Calu3 (cell line): ENCODE results near the gene PRKAG2. TPM values are rescaled to one million over a fixed set of nuclear protein-coding genes. Genes with fewer than 3 reads are reported as not detected.
A peak's percentile ranks its signal among the peaks of the same experiment; 100 is the strongest.

ENCODE experiments used
- BruUV-seq: library from RNA; stranded (reverse); fragments of 400-500 nt; replicated peaks from 2 replicates; lab custom pipeline; 2021; lab: Mats Ljungman, UMichigan
- CTCF ChIA-PET: fragments of 300-600 bp; sonication (Branson Sonifier 250); formaldehyde crosslinking; loops from one replicate; lab custom pipeline; 2022; ENCODE audit warnings: antibody characterized with exemption; lab: Charles Lee
- DNase-seq: peaks from one replicate; pipeline ENCODE4 v3.0.0; 2022
- H3K27ac Mint-ChIP-seq: one replicate; pipeline ENCODE4 v1.8.0; 2022; ENCODE audit warnings: mixed read lengths; ENCODE audit not compliant: unreplicated experiment
- H3K27me3 Mint-ChIP-seq: one replicate; pipeline ENCODE4 v1.8.0; 2022; ENCODE audit warnings: mixed read lengths; ENCODE audit not compliant: unreplicated experiment
- H3K36me3 Mint-ChIP-seq: one replicate; pipeline ENCODE4 v1.8.0; 2022; ENCODE audit warnings: mild to moderate bottlenecking, moderate library complexity, mixed read lengths; ENCODE audit not compliant: insufficient read depth, unreplicated experiment
- H3K4me1 Mint-ChIP-seq: one replicate; pipeline ENCODE4 v1.8.0; 2022; ENCODE audit warnings: mild to moderate bottlenecking, low read depth, mixed read lengths; ENCODE audit not compliant: unreplicated experiment
- H3K4me3 Mint-ChIP-seq: one replicate; pipeline ENCODE4 v1.8.0; 2022; ENCODE audit warnings: mild to moderate bottlenecking, low read depth, moderate library complexity, mixed read lengths; ENCODE audit not compliant: unreplicated experiment
- H3K9me3 Mint-ChIP-seq: one replicate; pipeline ENCODE4 v1.8.0; 2022; ENCODE audit warnings: low read depth, mixed read lengths; ENCODE audit not compliant: unreplicated experiment
- intact Hi-C: fragments of 100-400 bp; cut with micrococcal nuclease; formaldehyde crosslinking; loops from one replicate; pipeline ENCODE4 v1.10.0; 2022; ENCODE audit not compliant: unreplicated experiment
- total RNA-seq: library from RNA; stranded (reverse); gene quantifications from 2 replicates; pipeline ENCODE4 v1.2.3, GENCODE V29; 2022
- TF ChIP-seq, protein P1 (sequence below): fragments of 200-600 bp; IDR thresholded peaks from one replicate; pipeline ENCODE4 v1.8.0; 2022; ENCODE audit warnings: antibody characterized with exemption; ENCODE audit not compliant: unreplicated experiment

Gene PRKAG2
- total RNA-seq, 1 experiment from 2014 or later = 22.4 TPM

DNA sequence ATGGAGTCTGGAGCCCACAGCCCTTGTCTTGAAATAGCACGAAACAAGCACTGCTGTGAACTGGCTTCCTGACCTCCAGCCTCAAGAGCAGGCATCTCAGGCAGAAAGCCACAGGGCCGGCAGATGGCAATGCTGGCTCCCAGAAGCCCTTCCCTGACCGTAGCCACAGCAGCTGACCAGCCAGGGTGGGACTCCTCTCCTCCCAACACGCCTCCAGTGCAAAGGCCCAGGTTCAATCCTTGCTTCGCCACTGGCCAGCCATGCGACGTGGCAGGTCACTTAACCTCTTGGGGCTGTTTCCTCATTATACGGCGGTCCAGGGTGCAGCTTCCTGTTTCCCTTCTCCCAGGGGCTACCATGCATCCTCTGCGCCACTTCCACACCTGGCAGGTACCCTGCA lies 12.8 kb downstream of the PRKAG2 start:
- Mint-ChIP-seq H3K4me3 (no peak overlapping the region), H3K9me3 (no peaks in the 10 kb centered on the region), H3K27me3 (peaks cover 34% of the 10 kb centered on the region), H3K27ac (no peak overlapping the region), H3K36me3 (no peaks in the 10 kb centered on the region), H3K4me1 (no peaks in the 10 kb centered on the region)
- CTCF ChIA-PET = no interaction called here
- DNase-seq = no peak
- TF ChIP-seq, protein P1, sequence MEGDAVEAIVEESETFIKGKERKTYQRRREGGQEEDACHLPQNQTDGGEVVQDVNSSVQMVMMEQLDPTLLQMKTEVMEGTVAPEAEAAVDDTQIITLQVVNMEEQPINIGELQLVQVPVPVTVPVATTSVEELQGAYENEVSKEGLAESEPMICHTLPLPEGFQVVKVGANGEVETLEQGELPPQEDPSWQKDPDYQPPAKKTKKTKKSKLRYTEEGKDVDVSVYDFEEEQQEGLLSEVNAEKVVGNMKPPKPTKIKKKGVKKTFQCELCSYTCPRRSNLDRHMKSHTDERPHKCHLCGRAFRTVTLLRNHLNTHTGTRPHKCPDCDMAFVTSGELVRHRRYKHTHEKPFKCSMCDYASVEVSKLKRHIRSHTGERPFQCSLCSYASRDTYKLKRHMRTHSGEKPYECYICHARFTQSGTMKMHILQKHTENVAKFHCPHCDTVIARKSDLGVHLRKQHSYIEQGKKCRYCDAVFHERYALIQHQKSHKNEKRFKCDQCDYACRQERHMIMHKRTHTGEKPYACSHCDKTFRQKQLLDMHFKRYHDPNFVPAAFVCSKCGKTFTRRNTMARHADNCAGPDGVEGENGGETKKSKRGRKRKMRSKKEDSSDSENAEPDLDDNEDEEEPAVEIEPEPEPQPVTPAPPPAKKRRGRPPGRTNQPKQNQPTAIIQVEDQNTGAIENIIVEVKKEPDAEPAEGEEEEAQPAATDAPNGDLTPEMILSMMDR = no peak
- no TSS peak for BruUV-seq
- intact Hi-C loops = no loop called here

DNA sequence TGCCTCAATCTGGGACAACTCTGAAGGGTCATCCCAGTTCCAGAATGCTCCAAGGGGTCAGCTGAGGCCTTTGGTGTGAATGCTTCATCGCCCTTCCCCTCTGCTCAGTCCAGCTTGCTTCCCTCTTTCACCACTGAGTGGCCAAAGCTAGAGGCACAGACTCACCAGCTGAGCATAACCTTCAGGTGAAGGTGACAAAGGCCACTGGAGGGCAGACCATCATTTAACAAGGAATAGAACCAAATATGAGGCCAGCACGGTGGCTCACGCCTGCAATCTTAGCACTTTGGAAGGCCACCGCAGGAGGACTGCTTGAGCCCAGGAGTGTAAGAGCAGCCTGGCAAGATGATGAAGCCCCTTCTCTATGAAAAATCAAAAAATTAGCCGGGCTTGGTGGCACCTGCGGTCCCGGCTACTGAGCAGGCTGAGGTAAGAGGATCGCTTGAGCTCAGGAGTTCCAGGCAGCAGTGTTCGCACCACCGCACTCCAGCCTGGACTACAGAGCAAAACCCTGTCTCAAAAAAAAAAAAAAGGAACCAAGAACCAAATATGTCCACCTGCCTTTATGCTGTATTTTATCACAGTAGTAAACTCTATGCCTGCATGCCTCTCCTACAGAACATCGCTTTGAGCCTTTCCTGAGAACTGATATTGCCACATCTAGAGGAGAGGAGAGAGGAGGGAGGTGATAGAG lies 13.4 kb downstream of the PRKAG2 start:
- no peaks in the 10 kb centered on the region for H3K4me1 Mint-ChIP-seq
- CTCF ChIA-PET = no interaction called here
- intact Hi-C loops = no loop called here
- peaks cover 34% of the 10 kb centered on the region for H3K27me3 Mint-ChIP-seq
- DNase-seq = no peak
- no TSS peak for BruUV-seq
- H3K9me3 Mint-ChIP-seq = no peaks in the 10 kb centered on the region
- H3K27ac Mint-ChIP-seq = no peak overlapping the region
- H3K4me3 Mint-ChIP-seq = no peak overlapping the region
- no peaks in the 10 kb centered on the region for H3K36me3 Mint-ChIP-seq
- TF ChIP-seq, protein P1 = no peak

DNA sequence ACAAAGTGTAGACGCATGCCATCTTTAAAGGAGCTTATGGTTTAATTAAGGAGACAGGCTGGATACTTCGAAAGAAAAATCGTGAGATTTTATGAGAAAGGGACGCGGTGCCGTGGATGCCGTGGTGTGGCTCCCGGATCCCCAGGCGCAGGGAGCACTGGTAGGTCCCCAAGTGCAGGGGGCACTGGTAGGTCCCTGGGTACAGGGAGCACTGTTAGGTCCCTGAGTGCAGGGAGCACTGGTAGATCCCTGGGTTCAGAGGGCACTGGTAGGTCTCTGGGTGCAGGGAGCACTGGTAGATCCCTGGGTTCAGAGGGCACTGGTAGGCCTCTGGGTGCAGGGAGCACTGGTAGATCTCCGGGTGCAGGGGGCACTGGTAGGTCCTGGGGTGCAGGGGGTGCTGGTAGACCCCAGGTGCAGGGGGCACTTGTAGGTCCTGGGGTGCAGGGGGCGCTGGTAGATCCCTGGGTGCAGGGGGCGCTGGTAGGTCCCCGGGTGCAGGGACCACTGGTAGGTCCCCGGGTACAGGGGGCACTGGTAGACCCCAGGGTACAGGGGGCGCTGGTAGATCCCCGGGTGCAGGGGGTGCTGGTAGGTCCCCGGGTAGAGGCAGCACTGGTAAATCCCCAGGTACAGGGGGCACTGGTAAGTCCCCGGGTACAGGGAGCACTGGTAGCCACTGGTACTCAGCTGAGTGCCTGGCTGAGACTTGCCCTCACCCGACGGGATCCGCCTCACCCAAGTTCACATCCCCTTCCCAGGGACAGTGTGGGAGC lies 14.1 kb downstream of the PRKAG2 start:
- no peak overlapping the region for H3K4me3 Mint-ChIP-seq
- no TSS peak for BruUV-seq
- no peaks in the 10 kb centered on the region for H3K4me1 Mint-ChIP-seq
- CTCF ChIA-PET = no interaction called here
- no peaks in the 10 kb centered on the region for H3K9me3 Mint-ChIP-seq
- no peak for DNase-seq
- intact Hi-C loops = no loop called here
- no peaks in the 10 kb centered on the region for H3K36me3 Mint-ChIP-seq
- peaks cover 39% of the 10 kb centered on the region for H3K27me3 Mint-ChIP-seq
- TF ChIP-seq, protein P1 = peak; percentile 26
- no peak overlapping the region for H3K27ac Mint-ChIP-seq

DNA sequence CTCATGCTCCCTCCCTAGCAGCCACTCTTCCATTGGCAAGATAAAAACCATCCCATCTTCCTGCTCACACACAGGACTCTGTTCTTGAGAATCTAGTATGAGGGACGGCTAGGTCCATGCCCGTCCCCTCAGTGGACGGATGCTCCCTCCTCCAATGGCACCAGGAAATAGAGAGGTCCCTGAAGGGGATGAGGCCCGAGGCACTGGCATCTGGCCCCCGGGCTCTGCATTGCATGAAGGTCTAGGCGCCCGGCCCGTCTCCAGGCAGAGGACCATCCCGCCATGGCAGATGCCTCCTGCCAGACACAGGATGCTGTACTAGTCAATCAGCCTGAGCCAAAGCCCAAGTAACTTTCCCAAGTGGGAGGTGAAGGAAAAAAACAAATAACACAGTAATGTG lies 15.0 kb downstream of the PRKAG2 start:
- no peaks in the 10 kb centered on the region for H3K9me3 Mint-ChIP-seq
- H3K36me3 Mint-ChIP-seq = no peaks in the 10 kb centered on the region
- DNase-seq = no peak
- H3K27ac Mint-ChIP-seq = no peak overlapping the region
- no peak overlapping the region for H3K4me3 Mint-ChIP-seq
- TF ChIP-seq, protein P1 = no peak
- no TSS peak for BruUV-seq
- intact Hi-C loops = loop anchor here (1.0 kb wide), 1 partner anchor 16 kb away; no protein-coding TSS in a partner anchor
- H3K27me3 Mint-ChIP-seq = peaks cover 48% of the 10 kb centered on the region
- no peaks in the 10 kb centered on the region for H3K4me1 Mint-ChIP-seq
- CTCF ChIA-PET = no interaction called here
